ENCODE measurements around the gene PHC3.

- no peak for TF ChIP-seq CTCF (IDR thresholded peaks at IDR 0.05)
- TF ChIP-seq POLR2AphosphoS5 (IDR thresholded peaks at IDR 0.05), result no peak
- no peak for TF ChIP-seq EP300 (IDR thresholded peaks at IDR 0.05)
Measured at GRCh38 chr3:170047133-170047404, 134.5 kb downstream of the PHC3 start.
